DMS153 (cell line): ENCODE measurements around the gene GAP43.
A peak's percentile ranks its signal among the peaks of the same experiment; 100 is the strongest.

ENCODE experiments used
- DNase-seq: peaks from one replicate; lab custom pipeline; 2025; lab: John Stamatoyannopoulos, UW

Gene GAP43

GRCh38 chr3:115662356-115662755, 39.0 kb downstream of the GAP43 start:
- DNase-seq, result no peak

- DNase-seq, result no peak
Observed at GRCh38 chr3:115663414-115663813, 40.1 kb downstream of the GAP43 start.

DNA sequence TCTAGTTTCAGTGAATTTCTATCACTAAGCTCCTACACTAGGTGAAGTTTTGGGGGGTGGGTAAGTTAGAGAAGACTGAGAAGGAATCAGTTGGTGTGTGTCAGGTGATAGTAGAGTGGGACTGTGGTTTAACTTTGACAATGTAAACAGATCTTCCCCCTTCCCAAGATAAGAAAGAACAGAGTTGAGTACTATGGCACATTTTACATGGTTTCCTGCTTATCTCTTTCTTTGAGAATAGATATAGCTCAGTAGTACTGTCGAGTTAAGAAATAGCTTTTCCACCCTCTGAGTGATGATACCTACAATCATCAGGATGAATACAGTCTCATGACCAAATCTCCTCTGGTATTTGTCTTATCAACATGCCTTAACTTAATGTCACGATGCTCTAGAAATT, 42.8 kb downstream of the GAP43 start:
- DNase-seq, result no peak

DNA sequence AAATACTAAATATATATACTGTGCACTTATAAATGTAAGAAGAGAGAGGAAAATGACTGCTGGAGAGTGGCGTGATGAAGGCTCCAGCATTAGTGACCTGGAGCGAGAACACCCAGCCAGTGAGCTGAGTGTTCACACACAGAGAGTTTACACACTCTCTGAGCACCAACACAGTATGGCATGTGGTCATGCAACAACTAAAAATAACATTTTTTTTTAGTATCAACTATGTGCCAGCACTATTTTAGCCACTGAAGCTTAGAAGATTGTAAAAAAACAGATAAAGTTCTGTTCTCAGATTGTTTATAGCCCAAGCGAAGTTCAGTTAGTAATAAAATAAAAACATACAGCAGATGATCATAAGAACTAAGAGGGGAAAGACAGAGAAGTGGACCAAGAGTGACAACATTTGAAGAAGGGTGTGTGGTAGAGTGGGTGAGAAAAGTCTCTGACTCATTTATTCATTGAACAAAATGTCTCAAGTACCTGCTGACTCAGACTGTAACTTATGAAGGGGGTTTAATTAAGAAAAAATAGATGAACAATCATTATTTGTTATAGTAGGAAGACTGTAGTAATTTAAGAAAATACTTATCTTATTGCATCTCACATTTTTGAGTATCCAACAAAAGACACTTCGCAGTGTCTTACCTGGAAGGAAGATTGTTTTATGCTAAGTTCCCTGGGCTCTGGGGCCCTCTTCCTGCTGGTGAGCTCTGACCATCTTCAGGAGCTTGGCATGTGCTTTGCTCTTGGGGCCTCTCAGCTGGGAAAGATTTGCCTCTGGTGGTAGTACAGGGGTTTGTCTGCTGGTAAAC, 43.8 kb downstream of the GAP43 start:
- DNase-seq, result no peak

- no peak for DNase-seq
Observed at GRCh38 chr3:115667738-115668065, 44.4 kb downstream of the GAP43 start.

- no peak for DNase-seq
Observed at GRCh38 chr3:115670911-115671310, 47.6 kb downstream of the GAP43 start.

DNA sequence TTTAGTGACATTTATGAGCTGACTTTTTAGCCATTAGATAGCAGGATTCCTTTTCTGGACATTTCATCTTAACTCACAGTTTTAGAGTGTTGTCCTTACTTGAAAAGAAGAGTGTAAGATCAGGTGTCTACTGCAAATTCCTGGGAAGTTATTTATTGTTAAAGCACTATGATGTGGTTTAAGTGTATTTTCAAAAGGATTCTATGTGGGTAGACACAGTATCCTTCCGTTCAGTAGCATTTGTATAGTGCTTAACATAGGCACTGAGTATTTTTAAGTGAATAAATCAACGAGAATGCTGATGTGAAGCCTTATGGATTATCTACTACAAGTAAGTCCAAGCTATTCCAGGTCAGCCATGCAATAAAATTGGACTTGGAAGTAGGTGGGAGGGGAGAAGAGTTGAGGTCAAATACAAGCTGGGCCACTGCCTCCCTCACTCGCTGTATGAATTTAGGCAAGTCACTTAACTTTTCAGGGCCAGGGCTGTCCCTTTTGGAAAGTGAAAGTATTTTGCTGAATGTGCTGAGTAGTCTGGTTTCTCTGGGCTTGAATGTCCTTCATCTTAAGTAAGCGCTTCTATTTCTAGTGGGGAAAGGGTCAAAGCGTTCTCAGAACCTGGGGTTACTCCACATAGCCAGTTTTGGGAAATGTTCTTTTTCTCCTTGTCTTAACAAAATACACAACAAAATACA, 48.6 kb downstream of the GAP43 start:
- no peak for DNase-seq

DNA sequence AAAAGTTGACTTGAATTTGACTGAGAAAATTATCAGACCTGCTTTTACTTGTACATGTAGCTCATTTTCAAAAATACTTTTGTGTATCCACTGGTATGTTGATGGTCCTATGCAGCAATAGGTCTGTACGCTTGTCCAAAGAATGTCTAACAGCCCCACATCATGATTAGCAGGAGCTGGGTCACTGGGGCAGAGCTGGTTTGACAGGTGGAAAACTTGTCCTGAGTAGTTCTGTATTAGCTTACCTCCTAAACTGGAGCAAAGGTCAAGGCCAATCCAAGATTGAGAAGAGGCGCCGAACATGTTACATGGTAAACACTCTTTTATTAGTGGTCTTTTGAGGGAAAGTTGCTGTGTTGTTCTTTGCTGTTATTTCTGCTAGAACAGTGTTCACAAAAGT, 50.6 kb downstream of the GAP43 start:
- no peak for DNase-seq

DNA sequence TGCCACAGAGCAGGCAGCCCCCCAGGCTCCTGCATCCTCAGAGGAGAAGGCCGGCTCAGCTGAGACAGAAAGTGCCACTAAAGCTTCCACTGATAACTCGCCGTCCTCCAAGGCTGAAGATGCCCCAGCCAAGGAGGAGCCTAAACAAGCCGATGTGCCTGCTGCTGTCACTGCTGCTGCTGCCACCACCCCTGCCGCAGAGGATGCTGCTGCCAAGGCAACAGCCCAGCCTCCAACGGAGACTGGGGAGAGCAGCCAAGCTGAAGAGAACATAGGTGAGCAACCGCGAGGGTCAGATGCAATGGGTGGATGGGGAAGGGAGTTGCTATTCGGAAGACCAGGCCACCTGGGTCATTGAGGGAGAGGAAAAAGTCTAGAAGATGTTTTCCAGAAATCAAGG, 53.0 kb downstream of the GAP43 start:
- DNase-seq, result no peak

GRCh38 chr3:115680803-115681345, 57.6 kb downstream of the GAP43 start:
- no peak for DNase-seq

- DNase-seq, result no peak
Observed at GRCh38 chr3:115681736-115682135, 58.4 kb downstream of the GAP43 start.

DNA sequence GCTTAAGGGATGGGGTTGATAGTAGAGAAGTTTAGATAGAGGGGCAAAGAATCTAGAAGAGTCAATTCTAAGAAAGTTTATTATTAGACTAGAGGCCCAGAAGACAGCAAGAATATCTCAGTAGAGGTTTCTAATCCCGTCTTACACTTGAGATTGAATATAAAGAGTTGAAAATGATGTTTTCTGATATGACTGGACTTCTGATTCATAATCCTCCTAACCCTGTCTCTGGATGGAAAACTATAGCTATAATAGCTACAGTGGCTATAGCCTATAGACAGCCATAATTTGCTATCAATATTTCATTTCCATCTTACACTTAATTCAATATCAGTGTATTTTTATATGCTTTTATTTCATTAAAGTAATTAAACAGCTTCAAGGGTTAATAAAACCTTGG, 60.0 kb downstream of the GAP43 start:
- no peak for DNase-seq

DNA sequence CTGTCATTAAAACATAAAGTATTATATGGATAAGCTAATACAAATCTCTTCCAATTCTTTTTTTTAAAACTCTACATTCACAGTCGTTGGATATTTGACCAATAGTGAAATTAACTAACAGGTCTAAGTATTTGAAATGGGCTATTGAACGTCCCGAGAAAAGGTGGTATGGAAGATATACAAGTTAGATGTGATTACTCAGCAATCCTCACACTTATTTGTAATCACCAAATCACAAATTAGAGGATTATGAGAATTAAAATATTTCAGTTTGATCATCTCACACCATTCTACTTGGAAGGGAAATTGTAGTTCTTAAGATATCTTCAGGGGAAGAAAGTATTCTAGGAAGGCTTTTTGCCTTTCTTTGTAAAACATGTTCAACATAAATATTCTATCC, 60.5 kb downstream of the GAP43 start:
- no peak for DNase-seq

- DNase-seq, result no peak
Observed at GRCh38 chr3:115685097-115685496, 61.8 kb downstream of the GAP43 start.

GRCh38 chr3:115687721-115688120, 64.4 kb downstream of the GAP43 start:
- DNase-seq, result no peak

GRCh38 chr3:115688418-115688817, 65.1 kb downstream of the GAP43 start:
- no peak for DNase-seq

- DNase-seq, result no peak
Observed at GRCh38 chr3:115689928-115690327, 66.6 kb downstream of the GAP43 start.

GRCh38 chr3:115691964-115692363, 68.7 kb downstream of the GAP43 start:
- DNase-seq, result no peak

DNA sequence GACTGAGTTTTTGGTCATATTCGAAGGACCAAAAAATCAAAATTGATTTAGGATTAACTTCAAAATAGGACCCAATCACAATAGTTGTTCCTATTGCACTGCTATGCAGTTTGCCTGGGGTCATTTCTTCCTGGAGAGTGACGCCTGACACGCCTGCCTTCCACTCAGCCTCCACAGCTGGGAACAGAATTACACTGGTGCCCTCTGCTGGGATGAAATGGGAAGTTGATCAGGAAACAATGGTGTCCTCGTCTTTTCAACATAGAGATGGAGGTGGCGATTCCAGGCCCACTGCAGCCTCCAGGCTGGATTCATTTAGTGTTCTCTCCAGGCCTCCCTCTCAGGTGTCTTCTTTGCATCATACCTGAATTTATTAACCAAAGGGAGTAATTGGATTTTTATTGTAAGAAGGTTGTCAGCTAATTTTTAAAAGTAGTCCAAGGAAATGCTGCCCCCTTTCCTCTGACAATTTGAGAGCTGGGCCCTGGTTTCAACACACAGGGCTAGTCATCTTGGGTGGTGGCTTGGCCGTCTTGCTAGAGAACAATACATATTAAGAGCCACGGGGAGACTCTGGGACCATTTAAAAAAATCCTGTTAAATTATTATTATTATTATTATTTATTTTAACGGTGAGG, 69.7 kb downstream of the GAP43 start:
- DNase-seq, result peak; percentile 79

DNA sequence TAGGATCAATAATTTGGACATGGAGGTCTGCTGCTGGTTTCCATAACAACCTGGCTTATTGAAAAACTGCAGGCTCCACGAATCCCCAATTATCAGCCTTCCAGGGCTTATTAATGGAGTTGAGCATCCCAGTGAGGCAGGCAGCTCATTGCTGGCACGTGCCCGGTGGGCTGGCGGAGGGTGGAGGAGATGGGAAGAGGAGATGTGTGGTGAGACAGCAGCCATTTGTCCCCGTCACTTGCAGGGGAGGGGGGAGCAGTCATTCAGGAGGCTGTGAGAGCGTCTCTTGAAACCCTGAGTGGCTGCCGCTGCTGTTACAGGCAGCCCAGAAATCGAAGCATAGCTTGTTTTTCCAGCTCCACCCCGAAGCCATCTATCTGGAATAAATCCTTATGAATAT, 70.6 kb downstream of the GAP43 start:
- DNase-seq, result peak; percentile 38

GRCh38 chr3:115695090-115695489, 71.8 kb downstream of the GAP43 start:
- no peak for DNase-seq

DNA sequence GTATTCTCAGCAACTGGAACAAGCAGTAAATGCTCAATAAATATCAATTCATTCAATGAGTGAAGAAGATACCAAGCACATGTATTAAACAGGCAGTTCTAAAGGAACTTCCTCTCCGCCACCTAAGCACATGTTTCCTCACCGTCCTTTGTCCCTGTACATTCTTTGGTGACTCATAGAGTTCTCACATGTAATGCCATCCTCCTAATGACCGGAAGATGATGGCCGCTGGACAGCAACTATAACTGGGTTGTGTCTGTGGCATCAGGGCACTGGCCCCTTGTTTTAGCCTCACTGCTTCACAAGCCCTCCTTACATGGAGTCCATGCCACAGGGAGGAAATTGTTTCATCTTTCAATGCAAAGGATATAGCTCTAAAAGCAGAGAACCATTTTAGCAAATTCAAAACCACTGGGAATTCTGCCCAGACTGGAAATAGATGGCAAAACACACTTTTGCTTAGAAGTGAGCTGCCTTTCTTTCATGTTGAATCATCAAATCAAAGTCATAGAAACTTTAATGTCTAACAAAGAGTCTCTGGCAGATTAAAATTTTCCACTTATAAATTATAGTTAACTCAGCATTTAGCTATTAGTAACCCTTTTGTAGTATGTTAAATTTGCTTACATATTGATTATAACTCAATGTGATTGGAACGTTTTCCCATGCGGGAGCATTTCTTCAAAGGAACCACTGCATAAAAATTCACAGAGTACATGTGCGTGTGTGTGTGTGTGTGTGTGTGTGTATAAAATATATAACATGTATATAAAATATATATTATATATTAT, 74.1 kb downstream of the GAP43 start:
- DNase-seq, result no peak
